ENCODE results near the gene VEGFA. TPM values are rescaled to one million over a fixed set of nuclear protein-coding genes. Genes with fewer than 3 reads are reported as not detected.

VEGFA gene
- total RNA-seq, 1 experiment from 2014 or later = 116 TPM

GRCh38 chr6:43795421-43795820, 25.4 kb downstream of the VEGFA start:
- TF ChIP-seq EZH2 (IDR thresholded peaks at IDR 0.05; ENCODE audit: borderline replicate concordance, low read depth, low read length, poor library complexity, severe bottlenecking) = no peak
- TF ChIP-seq, protein P1, sequence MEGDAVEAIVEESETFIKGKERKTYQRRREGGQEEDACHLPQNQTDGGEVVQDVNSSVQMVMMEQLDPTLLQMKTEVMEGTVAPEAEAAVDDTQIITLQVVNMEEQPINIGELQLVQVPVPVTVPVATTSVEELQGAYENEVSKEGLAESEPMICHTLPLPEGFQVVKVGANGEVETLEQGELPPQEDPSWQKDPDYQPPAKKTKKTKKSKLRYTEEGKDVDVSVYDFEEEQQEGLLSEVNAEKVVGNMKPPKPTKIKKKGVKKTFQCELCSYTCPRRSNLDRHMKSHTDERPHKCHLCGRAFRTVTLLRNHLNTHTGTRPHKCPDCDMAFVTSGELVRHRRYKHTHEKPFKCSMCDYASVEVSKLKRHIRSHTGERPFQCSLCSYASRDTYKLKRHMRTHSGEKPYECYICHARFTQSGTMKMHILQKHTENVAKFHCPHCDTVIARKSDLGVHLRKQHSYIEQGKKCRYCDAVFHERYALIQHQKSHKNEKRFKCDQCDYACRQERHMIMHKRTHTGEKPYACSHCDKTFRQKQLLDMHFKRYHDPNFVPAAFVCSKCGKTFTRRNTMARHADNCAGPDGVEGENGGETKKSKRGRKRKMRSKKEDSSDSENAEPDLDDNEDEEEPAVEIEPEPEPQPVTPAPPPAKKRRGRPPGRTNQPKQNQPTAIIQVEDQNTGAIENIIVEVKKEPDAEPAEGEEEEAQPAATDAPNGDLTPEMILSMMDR (conservative IDR thresholded peaks at IDR 0.05; ENCODE audit: low read depth, low read length) = no peak
- H3K4me3 ChIP-seq (ENCODE audit: low read depth, low read length, poor library complexity, severe bottlenecking) = no peak overlapping the region
- H3K27me3 ChIP-seq (replicated peaks; ENCODE audit: insufficient read depth, low read depth, low read length, poor library complexity) = no peaks in the 10 kb centered on the region
- no peaks in the 10 kb centered on the region for H3K9me3 ChIP-seq (ENCODE audit: low read depth, low read length, poor library complexity, severe bottlenecking)
- POLR2A ChIA-PET (ENCODE audit: low non-redundant PET) = no interaction called here
- DNase-seq (ENCODE audit: low spot score) = no peak
- BruUV-seq (replicated peaks) = no TSS peak
- no peaks in the 10 kb centered on the region for H3K36me3 ChIP-seq (ENCODE audit: insufficient read depth, low read length, poor library complexity, severe bottlenecking)
- H3K4me1 ChIP-seq (ENCODE audit: insufficient read depth, low read length, poor library complexity, severe bottlenecking) = no peaks in the 10 kb centered on the region
- intact Hi-C loops (cut with micrococcal nuclease; ENCODE audit: unreplicated experiment) = no loop called here
- H3K27ac ChIP-seq (ENCODE audit: low read depth, low read length, poor library complexity, severe bottlenecking) = no peak overlapping the region
- CTCF ChIA-PET = no interaction called here

- no peaks in the 10 kb centered on the region for H3K36me3 ChIP-seq (ENCODE audit: insufficient read depth, low read length, poor library complexity, severe bottlenecking)
- intact Hi-C loops (cut with micrococcal nuclease; ENCODE audit: unreplicated experiment) = no loop called here
- no peaks in the 10 kb centered on the region for H3K4me1 ChIP-seq (ENCODE audit: insufficient read depth, low read length, poor library complexity, severe bottlenecking)
- no TSS peak for BruUV-seq (replicated peaks)
- no peak overlapping the region for H3K27ac ChIP-seq (ENCODE audit: low read depth, low read length, poor library complexity, severe bottlenecking)
- CTCF ChIA-PET = no interaction called here
- H3K27me3 ChIP-seq (replicated peaks; ENCODE audit: insufficient read depth, low read depth, low read length, poor library complexity) = no peaks in the 10 kb centered on the region
- no peak for DNase-seq (ENCODE audit: low spot score)
- POLR2A ChIA-PET (ENCODE audit: low non-redundant PET) = no interaction called here
- no peaks in the 10 kb centered on the region for H3K9me3 ChIP-seq (ENCODE audit: low read depth, low read length, poor library complexity, severe bottlenecking)
- H3K4me3 ChIP-seq (ENCODE audit: low read depth, low read length, poor library complexity, severe bottlenecking) = no peak overlapping the region
- TF ChIP-seq, protein P1 (conservative IDR thresholded peaks at IDR 0.05; ENCODE audit: low read depth, low read length) = no peak
- TF ChIP-seq EZH2 (IDR thresholded peaks at IDR 0.05; ENCODE audit: borderline replicate concordance, low read depth, low read length, poor library complexity, severe bottlenecking) = no peak
These were observed 26.2 kb downstream of the VEGFA start for GRCh38 chr6:43796168-43796567.

DNA sequence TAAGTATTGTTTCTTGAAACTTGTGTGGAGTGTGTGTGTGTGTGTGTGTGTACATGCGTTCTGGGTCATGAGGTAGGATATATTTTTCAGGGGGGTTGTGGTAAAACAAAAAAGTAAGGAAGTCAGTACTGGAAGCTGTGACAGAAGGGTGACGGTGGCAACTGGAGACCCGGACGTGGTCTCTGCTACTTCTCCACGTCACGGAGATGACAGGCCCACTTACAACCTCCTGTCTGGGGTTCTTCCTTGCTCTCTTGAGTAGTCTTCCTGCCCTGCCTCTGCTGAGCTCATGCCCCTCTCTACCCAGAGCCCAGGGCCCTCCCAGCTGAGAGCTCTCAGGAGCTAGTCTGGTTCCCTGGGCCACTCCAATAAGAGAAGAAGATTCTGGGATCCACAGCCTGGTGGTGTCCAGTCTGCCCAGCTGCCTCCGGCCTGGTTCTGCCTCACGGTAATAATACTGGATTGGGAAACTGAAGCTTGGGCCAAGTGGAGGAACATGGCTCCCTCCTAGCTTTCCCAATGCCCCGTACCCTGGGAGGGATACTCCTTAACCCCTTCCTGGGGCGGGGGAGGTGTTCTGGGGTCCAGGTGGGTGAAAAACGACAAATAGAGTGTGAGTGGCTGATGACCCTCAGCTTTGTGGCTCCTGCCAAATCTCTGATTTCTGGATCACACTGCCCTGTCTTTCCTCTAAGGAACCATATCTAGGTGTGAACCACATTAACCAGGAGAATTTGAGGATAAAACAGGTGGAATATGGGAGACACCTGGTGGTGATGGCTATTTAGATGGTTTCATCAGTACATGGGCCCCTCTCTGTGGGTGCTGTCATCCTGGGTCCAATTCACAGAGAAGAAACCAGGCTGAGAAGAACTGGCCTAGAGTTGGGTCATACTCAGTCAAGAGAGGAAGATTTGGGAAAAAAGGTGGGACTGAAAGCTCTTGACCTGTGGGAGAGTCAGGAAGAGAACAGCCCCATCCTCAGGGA, 27.2 kb downstream of the VEGFA start:
- Histone ChIP-seq H3K36me3 (ENCODE audit: insufficient read depth, low read length, poor library complexity, severe bottlenecking) (no peaks in the 10 kb centered on the region), H3K9me3 (ENCODE audit: low read depth, low read length, poor library complexity, severe bottlenecking) (no peaks in the 10 kb centered on the region), H3K4me1 (ENCODE audit: insufficient read depth, low read length, poor library complexity, severe bottlenecking) (no peaks in the 10 kb centered on the region), H3K27ac (ENCODE audit: low read depth, low read length, poor library complexity, severe bottlenecking) (no peak overlapping the region), H3K27me3 (replicated peaks; ENCODE audit: insufficient read depth, low read depth, low read length, poor library complexity) (no peaks in the 10 kb centered on the region), H3K4me3 (ENCODE audit: low read depth, low read length, poor library complexity, severe bottlenecking) (no peak overlapping the region)
- no peak for TF ChIP-seq EZH2 (IDR thresholded peaks at IDR 0.05; ENCODE audit: borderline replicate concordance, low read depth, low read length, poor library complexity, severe bottlenecking)
- TF ChIP-seq, protein P1 (conservative IDR thresholded peaks at IDR 0.05; ENCODE audit: low read depth, low read length) = no peak
- ChIA-PET POLR2A (ENCODE audit: low non-redundant PET) (no interaction called here), CTCF (no interaction called here)
- intact Hi-C loops (cut with micrococcal nuclease; ENCODE audit: unreplicated experiment) = no loop called here
- no peak for DNase-seq (ENCODE audit: low spot score)
- no TSS peak for BruUV-seq (replicated peaks)

All from A673 (cell line).